OCI-LY7 (cell line): ENCODE data around the gene TANGO2. TPM values are rescaled to one million over a fixed set of nuclear protein-coding genes. Genes with fewer than 3 reads are reported as not detected.

ENCODE experiments used
- BruUV-seq: library from RNA; stranded (reverse); fragments of 400-500 nt; replicated peaks from 2 replicates; lab custom pipeline; 2021; lab: Mats Ljungman, UMichigan
- CTCF ChIA-PET: fragments of 300-600 bp; sonication (Branson Sonifier 250); formaldehyde crosslinking; loops from one replicate; lab custom pipeline; 2022; ENCODE audit warnings: antibody characterized with exemption; ENCODE audit not compliant: unreplicated experiment; lab: Charles Lee
- POLR2A ChIA-PET: fragments of 300-600 bp; sonication (Branson Sonifier 250); formaldehyde crosslinking; loops from one replicate; lab custom pipeline; 2022; ENCODE audit warnings: antibody characterized with exemption; lab: Charles Lee
- DNase-seq: peaks from one replicate; pipeline ENCODE4 v3.0.0-alpha.2; 2015; ENCODE audit warnings: low spot score
- H2AFZ ChIP-seq: fragments of 200-600 bp; sonication (generic), shearing (Covaris generic); 2 replicates; pipeline ENCODE4 v1.6.1; 2014; ENCODE audit warnings: mild to moderate bottlenecking, antibody characterized with exemption, low read length, moderate library complexity
- H3K27ac ChIP-seq: fragments of 200-600 bp; sonication (generic); 2 replicates; pipeline ENCODE4 v1.5.1; 2014; ENCODE audit warnings: mixed run types, low read depth, mild to moderate bottlenecking, moderate library complexity, low read length, inconsistent platforms; ENCODE audit not compliant: poor library complexity, severe bottlenecking
- H3K36me3 ChIP-seq: fragments of 200-600 bp; sonication (generic); 2 replicates; pipeline ENCODE4 v1.6.1; 2014; ENCODE audit warnings: mild to moderate bottlenecking, antibody characterized with exemption, low read length, moderate library complexity, mixed read lengths; ENCODE audit not compliant: insufficient read depth
- H3K4me1 ChIP-seq: fragments of 200-600 bp; sonication (generic); 2 replicates; pipeline ENCODE4 v1.5.1; 2014; ENCODE audit warnings: mild to moderate bottlenecking, low read length; ENCODE audit not compliant: insufficient read depth, poor library complexity, severe bottlenecking
- H3K4me2 ChIP-seq: fragments of 200-600 bp; sonication (generic); 2 replicates; pipeline ENCODE4 v1.6.1; 2014; ENCODE audit warnings: mild to moderate bottlenecking, low read length
- H3K4me3 ChIP-seq: fragments of 200-600 bp; sonication (generic); 2 replicates; pipeline ENCODE4 v1.5.1; 2014; ENCODE audit warnings: mild to moderate bottlenecking, low read depth, low read length; ENCODE audit not compliant: poor library complexity, severe bottlenecking
- H3K79me2 ChIP-seq: fragments of 200-600 bp; sonication (generic); 2 replicates; pipeline ENCODE4 v1.6.1; 2016; ENCODE audit warnings: low read depth, mild to moderate bottlenecking, low read length, moderate library complexity, mixed read lengths; ENCODE audit not compliant: insufficient read depth
- H3K9me2 ChIP-seq: fragments of 200-600 bp; sonication (generic); 2 replicates; pipeline ENCODE4 v1.6.1; 2016; ENCODE audit warnings: mild to moderate bottlenecking, low read length, mixed read lengths; ENCODE audit not compliant: insufficient read depth
- H3K9me3 ChIP-seq: fragments of 200-600 bp; sonication (generic); 2 replicates; pipeline ENCODE4 v1.6.1; 2014; ENCODE audit warnings: mild to moderate bottlenecking, mixed run types, low read length, mixed read lengths
- H4K20me1 ChIP-seq: fragments of 200-600 bp; sonication (generic); 2 replicates; pipeline ENCODE4 v1.6.1; 2014; ENCODE audit warnings: mild to moderate bottlenecking, antibody characterized with exemption, low read length, moderate library complexity, mixed read lengths; ENCODE audit not compliant: insufficient read depth
- EZH2phosphoT487 ChIP-seq: fragments of 200-600 bp; sonication (generic); IDR thresholded peaks from 2 replicates; pipeline ENCODE4 v1.6.1; 2018; ENCODE audit warnings: low read depth, borderline replicate concordance, mild to moderate bottlenecking, mixed run types, antibody characterized with exemption, low read length, moderate library complexity, mixed read lengths
- intact Hi-C: fragments of 100-400 bp; cut with micrococcal nuclease; formaldehyde crosslinking; loops from one replicate; pipeline ENCODE4 v1.10.0; 2022; ENCODE audit not compliant: unreplicated experiment
- total RNA-seq, 2 experiments: library from RNA; depleted of rRNA in 1 of 2; stranded (reverse); fragments of >200 nt in 1 of 2; shearing (Covaris generic) in 1 of 2; gene quantifications; 2 replicates each; pipeline ENCODE4 v1.2.3, GENCODE V29; 2014 to 2022
- TF ChIP-seq, protein P1 (sequence below): fragments of 200-600 bp; sonication (generic); conservative IDR thresholded peaks from 2 replicates; pipeline ENCODE4 v1.5.1; 2014; ENCODE audit warnings: mild to moderate bottlenecking, antibody characterized with exemption, low read length, moderate library complexity, mixed read lengths

Gene TANGO2
- total RNA-seq, 2 experiments from 2014 or later, result 18.3 to 23.3 TPM

DNA sequence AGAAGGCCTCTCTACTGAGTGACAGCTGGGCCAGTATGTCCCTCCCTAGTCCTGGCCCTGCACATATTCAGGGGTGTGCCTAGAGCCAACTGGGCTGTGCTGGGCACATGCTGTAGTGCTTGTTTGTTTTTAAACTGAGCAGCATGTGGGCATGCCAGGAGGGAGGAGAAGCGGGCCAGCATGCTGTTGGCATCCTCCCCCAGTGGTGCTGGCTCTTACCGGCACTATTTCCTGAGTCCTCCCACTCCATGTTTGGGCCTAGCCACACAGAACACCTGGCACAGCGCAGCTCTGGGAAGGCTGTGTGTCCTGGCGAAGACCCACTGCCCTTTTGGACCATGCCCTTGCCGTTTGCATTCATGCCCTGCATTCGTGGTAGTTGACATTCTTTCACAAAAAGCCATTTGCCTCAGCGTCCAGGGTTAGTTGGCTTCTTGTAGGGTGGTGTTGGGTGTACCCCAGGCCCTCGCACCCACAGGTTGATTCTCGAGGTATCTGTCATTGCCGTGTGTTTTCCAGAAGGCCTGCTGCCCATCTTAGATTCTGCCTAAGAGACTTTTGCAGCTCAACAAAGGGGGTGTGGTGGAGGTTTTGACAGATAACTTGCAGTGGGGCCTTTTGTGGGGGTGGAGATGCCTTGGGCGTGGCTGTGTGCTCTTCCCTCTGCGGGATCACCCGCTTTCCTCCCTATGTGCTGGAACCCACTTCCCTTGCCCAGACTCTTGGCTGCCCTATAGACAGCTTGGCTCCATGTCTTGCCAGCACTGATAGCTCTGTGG is 72.7 kb downstream of the TANGO2 start:
- no peak overlapping the region for H3K27ac ChIP-seq
- H3K9me3 ChIP-seq, result peaks cover 10% of the 10 kb centered on the region; the same call in 1 of the 2 replicates
- intact Hi-C loops, result no loop called here
- no peak for DNase-seq
- H4K20me1 ChIP-seq, result no peaks in the 10 kb centered on the region
- no peak overlapping the region for H3K4me2 ChIP-seq
- H3K36me3 ChIP-seq, result peaks cover 97% of the 10 kb centered on the region
- no peaks in the 10 kb centered on the region for H3K9me2 ChIP-seq
- TF ChIP-seq, protein P1, sequence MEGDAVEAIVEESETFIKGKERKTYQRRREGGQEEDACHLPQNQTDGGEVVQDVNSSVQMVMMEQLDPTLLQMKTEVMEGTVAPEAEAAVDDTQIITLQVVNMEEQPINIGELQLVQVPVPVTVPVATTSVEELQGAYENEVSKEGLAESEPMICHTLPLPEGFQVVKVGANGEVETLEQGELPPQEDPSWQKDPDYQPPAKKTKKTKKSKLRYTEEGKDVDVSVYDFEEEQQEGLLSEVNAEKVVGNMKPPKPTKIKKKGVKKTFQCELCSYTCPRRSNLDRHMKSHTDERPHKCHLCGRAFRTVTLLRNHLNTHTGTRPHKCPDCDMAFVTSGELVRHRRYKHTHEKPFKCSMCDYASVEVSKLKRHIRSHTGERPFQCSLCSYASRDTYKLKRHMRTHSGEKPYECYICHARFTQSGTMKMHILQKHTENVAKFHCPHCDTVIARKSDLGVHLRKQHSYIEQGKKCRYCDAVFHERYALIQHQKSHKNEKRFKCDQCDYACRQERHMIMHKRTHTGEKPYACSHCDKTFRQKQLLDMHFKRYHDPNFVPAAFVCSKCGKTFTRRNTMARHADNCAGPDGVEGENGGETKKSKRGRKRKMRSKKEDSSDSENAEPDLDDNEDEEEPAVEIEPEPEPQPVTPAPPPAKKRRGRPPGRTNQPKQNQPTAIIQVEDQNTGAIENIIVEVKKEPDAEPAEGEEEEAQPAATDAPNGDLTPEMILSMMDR, result no peak
- TF ChIP-seq EZH2phosphoT487, result no peak
- H3K4me3 ChIP-seq, result no peak overlapping the region
- no peak overlapping the region for H2AFZ ChIP-seq
- ChIA-PET CTCF (no interaction called here), POLR2A (no interaction called here)
- no peaks in the 10 kb centered on the region for H3K79me2 ChIP-seq
- H3K4me1 ChIP-seq, result no peaks in the 10 kb centered on the region
- BruUV-seq, result no TSS peak

DNA sequence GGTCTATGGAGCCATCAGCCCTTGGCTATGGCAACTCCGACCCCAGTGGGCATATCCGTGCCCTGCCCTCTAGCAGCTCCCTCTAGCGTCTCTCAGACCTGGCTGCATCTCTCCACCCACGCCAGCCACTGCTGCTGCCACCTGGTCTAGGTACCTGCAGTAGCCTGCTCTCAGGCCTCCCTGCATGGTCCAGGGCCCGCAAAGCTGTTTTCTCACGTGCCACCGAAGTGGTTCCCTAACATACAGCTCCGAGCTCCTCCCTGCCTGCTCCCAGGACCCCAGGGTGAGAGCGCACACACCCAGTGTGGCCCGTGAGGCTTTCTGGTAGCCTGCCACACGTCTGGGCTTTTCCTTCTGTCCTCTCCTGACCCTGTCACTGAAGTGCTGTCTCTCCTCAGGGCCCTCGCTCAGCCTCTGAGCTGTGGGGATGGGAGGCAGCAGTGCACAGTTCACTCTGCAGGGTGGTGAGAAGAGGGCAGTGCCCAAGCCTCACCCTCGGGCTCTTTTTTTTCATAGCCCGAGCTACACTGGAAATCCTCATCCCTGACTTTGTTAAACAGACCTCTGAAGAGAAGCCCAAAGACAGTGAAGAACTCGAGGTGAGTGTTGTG is 73.4 kb downstream of the TANGO2 start:
- H4K20me1 ChIP-seq, result no peaks in the 10 kb centered on the region
- no peak overlapping the region for H2AFZ ChIP-seq
- H3K4me2 ChIP-seq, result no peak overlapping the region
- ChIA-PET POLR2A (no interaction called here), CTCF (no interaction called here)
- intact Hi-C loops, result no loop called here
- H3K27ac ChIP-seq, result no peak overlapping the region
- DNase-seq, result no peak
- no peaks in the 10 kb centered on the region for H3K79me2 ChIP-seq
- H3K9me2 ChIP-seq, result no peaks in the 10 kb centered on the region
- BruUV-seq, result no TSS peak
- no peaks in the 10 kb centered on the region for H3K4me1 ChIP-seq
- peaks cover 10% of the 10 kb centered on the region; the same call in 1 of the 2 replicates for H3K9me3 ChIP-seq
- H3K4me3 ChIP-seq, result no peak overlapping the region
- no peak for TF ChIP-seq EZH2phosphoT487
- TF ChIP-seq, protein P1, result no peak
- H3K36me3 ChIP-seq, result peaks cover 97% of the 10 kb centered on the region

DNA sequence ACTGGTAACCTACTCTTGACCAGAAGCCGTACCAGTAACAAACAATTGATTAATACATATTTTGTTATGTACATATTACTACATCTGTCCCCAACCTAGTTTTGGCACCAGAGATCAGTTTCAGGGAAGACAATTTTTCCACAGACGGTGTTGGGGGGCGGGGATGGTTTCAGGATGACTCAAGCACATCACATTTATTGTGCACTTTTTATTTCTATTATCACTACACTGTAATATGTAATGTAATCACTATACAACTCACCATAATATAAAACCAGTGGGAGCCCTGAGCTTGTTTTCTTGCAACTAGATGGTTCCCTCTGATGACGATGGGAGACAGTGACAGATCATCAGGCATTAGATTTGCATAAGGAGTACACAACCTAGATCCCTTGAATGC is 74.6 kb downstream of the TANGO2 start:
- Histone ChIP-seq H3K36me3 (peaks cover 95% of the 10 kb centered on the region), H3K9me2 (no peaks in the 10 kb centered on the region), H3K27ac (no peak overlapping the region), H3K4me2 (no peak overlapping the region), H3K4me1 (no peaks in the 10 kb centered on the region), H3K9me3 (peaks cover 10% of the 10 kb centered on the region; the same call in 1 of the 2 replicates), H3K4me3 (no peak overlapping the region), H4K20me1 (no peaks in the 10 kb centered on the region), H2AFZ (no peak overlapping the region), H3K79me2 (no peaks in the 10 kb centered on the region)
- intact Hi-C loops, result no loop called here
- POLR2A ChIA-PET, result no interaction called here
- CTCF ChIA-PET, result no interaction called here
- no peak for TF ChIP-seq EZH2phosphoT487
- TF ChIP-seq, protein P1, result no peak
- no peak for DNase-seq
- BruUV-seq, result no TSS peak
